Choroid plexus epithelial cell (primary cell): ENCODE measurements around the gene ACKR1.

ENCODE experiments used
- DNase-seq: peaks from one replicate; pipeline ENCODE4 v3.0.0-alpha.2; 2010; ENCODE audit warnings: low read depth
- H3K4me3 ChIP-seq: 2 replicates; pipeline ENCODE4 v1.5.1; 2011; ENCODE audit warnings: low read depth, mild to moderate bottlenecking, control low read depth, low read length, moderate library complexity
- CTCF ChIP-seq: conservative IDR thresholded peaks from 2 replicates; pipeline ENCODE4 v1.5.1; 2011; ENCODE audit warnings: low read depth, mild to moderate bottlenecking, control low read depth, inconsistent platforms, low read length, moderate library complexity

The ACKR1 gene

GRCh38 chr1:159170639-159171038 lies 34.0 kb upstream of the ACKR1 start:
- TF ChIP-seq CTCF: no peak
- no peak overlapping the region for H3K4me3 ChIP-seq
- no peak for DNase-seq

- DNase-seq: no peak
- TF ChIP-seq CTCF: no peak
- H3K4me3 ChIP-seq: no peak within 1 kb of the TSS
These were observed 33.4 kb upstream of the ACKR1 start, which contains the start of gene CADM3 for GRCh38 chr1:159171254-159171687. Gene CADM3, plus strand, starts transcription at chr1:159171615. Its CDS starts 151 bp downstream, at chr1:159171766.

- no peak for TF ChIP-seq CTCF
- DNase-seq: no peak
- H3K4me3 ChIP-seq: no peak overlapping the region
These were observed 32.8 kb upstream of the ACKR1 start for GRCh38 chr1:159171688-159172501.

GRCh38 chr1:159172614-159173291 lies 31.9 kb upstream of the ACKR1 start:
- DNase-seq: no peak
- no peak overlapping the region for H3K4me3 ChIP-seq
- TF ChIP-seq CTCF: no peak

- no peak for TF ChIP-seq CTCF
- no peak for DNase-seq
- no peak overlapping the region for H3K4me3 ChIP-seq
These were observed 31.4 kb upstream of the ACKR1 start for GRCh38 chr1:159173320-159173719.

GRCh38 chr1:159175571-159175970 lies 29.1 kb upstream of the ACKR1 start:
- no peak overlapping the region for H3K4me3 ChIP-seq
- DNase-seq: no peak
- no peak for TF ChIP-seq CTCF
